HCT116 (cell line): ENCODE data around the gene USP12. TPM values are rescaled to one million over a fixed set of nuclear protein-coding genes. Genes with fewer than 3 reads are reported as not detected.

Source experiments
- ATAC-seq: fragments of 200-7000 bp; cut with Tn5 transposase; 2 replicates; pipeline ENCODE4 v1.9.1; 2020; ENCODE audit warnings: mild to moderate bottlenecking, moderate library complexity
- BruUV-seq: library from RNA; stranded (reverse); fragments of 400-500 nt; replicated peaks from 2 replicates; lab custom pipeline; 2021; lab: Mats Ljungman, UMichigan
- CTCF ChIA-PET: fragments of 300-600 bp; sonication (Branson Sonifier 250); formaldehyde crosslinking; loops from one replicate; lab custom pipeline; 2021; ENCODE audit warnings: antibody characterized with exemption; lab: Charles Lee
- POLR2A ChIA-PET: fragments of 300-600, 350-600 bp; sonication (Branson Sonifier 250); formaldehyde crosslinking; loops from one replicate; lab custom pipeline; 2021; ENCODE audit warnings: antibody characterized with exemption; lab: Charles Lee
- RAD21 ChIA-PET, 2 experiments: fragments of 300-600 bp; sonication (Branson Sonifier 250); formaldehyde crosslinking; loops; one replicate each; lab custom pipeline; 2023; ENCODE audit warnings: low total read pairs in 2 of 2; ENCODE audit not compliant: uncharacterized antibody in 2 of 2, unreplicated experiment in 2 of 2, low non-redundant PET in 1 of 2; lab: Charles Lee
- DNase-seq: peaks from one replicate; pipeline ENCODE4 v3.0.0-alpha.2; 2010; ENCODE audit warnings: low read depth, low spot score
- H2AFZ ChIP-seq: fragments of 200-600 bp; shearing (Covaris generic), sonication (generic); 2 replicates; pipeline ENCODE4 v1.6.1; 2017; ENCODE audit warnings: low read depth, mixed run types, mixed read lengths, antibody characterized with exemption, low read length; ENCODE audit not compliant: poor library complexity, severe bottlenecking
- H3K27ac ChIP-seq: 2 replicates; pipeline ENCODE4 v1.5.1; 2012; ENCODE audit warnings: low read depth, low read length
- H3K27me3 ChIP-seq: fragments of 200-600 bp; sonication (generic); 2 replicates; pipeline ENCODE4 v1.6.1; 2016; ENCODE audit warnings: mixed run types, low read length, mixed read lengths; ENCODE audit not compliant: insufficient read depth
- H3K36me3 ChIP-seq, 2 experiments: fragments of 200-500 bp in 1 of 2; fragments of 200-600 bp in 1 of 2; sonication (Bioruptor generic) in 1 of 2; sonication (generic) in 1 of 2; 2 replicates each; pipeline versions ENCODE4 v1.5.1 to v1.6.1; 2014 to 2016; ENCODE audit warnings: low read length in 2 of 2, inconsistent platforms in 1 of 2, mixed read lengths in 1 of 2, mixed run types in 1 of 2; ENCODE audit not compliant: insufficient read depth in 2 of 2, control insufficient read depth in 1 of 2
- H3K4me1 ChIP-seq, 2 experiments: fragments of 200-600 bp in 1 of 2; sonication (generic) in 1 of 2; 2 replicates each; pipeline versions ENCODE4 v1.5.1 to v1.6.1; 2012 to 2017; ENCODE audit warnings: low read length in 2 of 2, inconsistent platforms in 1 of 2, mild to moderate bottlenecking in 1 of 2, mixed read lengths in 1 of 2, mixed run types in 1 of 2, moderate library complexity in 1 of 2; ENCODE audit not compliant: insufficient read depth in 2 of 2, control insufficient read depth in 1 of 2
- H3K4me2 ChIP-seq: fragments of 200-600 bp; sonication (generic); 2 replicates; pipeline ENCODE4 v1.6.1; 2017; ENCODE audit warnings: mixed run types, low read length, mixed read lengths
- H3K4me3 ChIP-seq, 2 experiments: fragments of 200-600 bp in 1 of 2; sonication (generic) in 1 of 2; replicated peaks in 1 of 2; 2 replicates each; pipeline ENCODE4 v1.5.1; 2011 to 2016; ENCODE audit warnings: low read length in 2 of 2, control low read depth in 1 of 2, low read depth in 1 of 2, mild to moderate bottlenecking in 1 of 2, mixed read lengths in 1 of 2, mixed run types in 1 of 2
- H3K79me2 ChIP-seq: fragments of 200-600 bp; sonication (generic); 2 replicates; pipeline ENCODE4 v1.6.1; 2017; ENCODE audit warnings: mild to moderate bottlenecking, mixed run types, low read length, moderate library complexity, mixed read lengths; ENCODE audit not compliant: insufficient read depth
- H3K9ac ChIP-seq: fragments of 200-600 bp; sonication (generic); 2 replicates; pipeline ENCODE4 v1.6.1; 2016; ENCODE audit warnings: low read length, mixed read lengths
- H3K9me2 ChIP-seq: fragments of 200-600 bp; sonication (generic), shearing (Covaris generic); 2 replicates; pipeline ENCODE4 v1.6.1; 2017; ENCODE audit warnings: mixed run types, mild to moderate bottlenecking, moderate library complexity; ENCODE audit not compliant: insufficient read depth
- H3K9me3 ChIP-seq, 2 experiments: fragments of 200-500 bp in 1 of 2; fragments of 200-600 bp in 1 of 2; sonication (Bioruptor generic) in 1 of 2; sonication (generic) in 1 of 2; 2 replicates each; pipeline ENCODE4 v1.6.1; 2014 to 2017; ENCODE audit warnings: low read length in 2 of 2, mixed read lengths in 2 of 2, inconsistent platforms in 1 of 2, low read depth in 1 of 2, mild to moderate bottlenecking in 1 of 2, mixed run types in 1 of 2, moderate library complexity in 1 of 2; ENCODE audit not compliant: control insufficient read depth in 1 of 2, insufficient read depth in 1 of 2
- H4K20me1 ChIP-seq: fragments of 200-600 bp; sonication (generic), shearing (Covaris generic); 2 replicates; pipeline ENCODE4 v1.6.1; 2017; ENCODE audit warnings: mixed run types, mild to moderate bottlenecking, moderate library complexity; ENCODE audit not compliant: insufficient read depth
- POLR2A ChIP-seq: IDR thresholded peaks from 2 replicates; pipeline ENCODE4 v1.7.0; 2011; ENCODE audit warnings: borderline replicate concordance; ENCODE audit not compliant: insufficient read depth, insufficient read length; ENCODE audit errors: extremely low read depth
- SIN3A ChIP-seq: IDR thresholded peaks from 2 replicates; pipeline ENCODE4 v1.6.1; 2012; ENCODE audit warnings: low read depth
- SRF ChIP-seq: IDR thresholded peaks from 2 replicates; pipeline ENCODE4 v1.6.1; 2012; ENCODE audit warnings: low read depth
- ZNF274 ChIP-seq: fragments of 200-500 bp; sonication (Bioruptor generic); IDR thresholded peaks from 2 replicates; pipeline ENCODE4 v1.6.1; 2014; ENCODE audit warnings: mild to moderate bottlenecking, low read depth, low read length, inconsistent platforms
- intact Hi-C: fragments of 100-400 bp; cut with micrococcal nuclease; formaldehyde crosslinking; loops from 2 replicates; pipeline ENCODE4 v1.10.0; 2022
- total RNA-seq: library from RNA; stranded (reverse); gene quantifications from one replicate; pipeline ENCODE4 v1.2.1, GENCODE V29; 2021; ENCODE audit not compliant: unreplicated experiment
- TF ChIP-seq, protein P1 (sequence below): IDR thresholded peaks from 2 replicates; pipeline ENCODE4 v1.6.1; 2011; ENCODE audit warnings: mild to moderate bottlenecking, low read length, moderate library complexity; ENCODE audit not compliant: insufficient replicate concordance; ENCODE audit errors: extremely low read depth

USP12 gene
- total RNA-seq, 1 experiment from 2014 or later: 28.3 TPM

DNA sequence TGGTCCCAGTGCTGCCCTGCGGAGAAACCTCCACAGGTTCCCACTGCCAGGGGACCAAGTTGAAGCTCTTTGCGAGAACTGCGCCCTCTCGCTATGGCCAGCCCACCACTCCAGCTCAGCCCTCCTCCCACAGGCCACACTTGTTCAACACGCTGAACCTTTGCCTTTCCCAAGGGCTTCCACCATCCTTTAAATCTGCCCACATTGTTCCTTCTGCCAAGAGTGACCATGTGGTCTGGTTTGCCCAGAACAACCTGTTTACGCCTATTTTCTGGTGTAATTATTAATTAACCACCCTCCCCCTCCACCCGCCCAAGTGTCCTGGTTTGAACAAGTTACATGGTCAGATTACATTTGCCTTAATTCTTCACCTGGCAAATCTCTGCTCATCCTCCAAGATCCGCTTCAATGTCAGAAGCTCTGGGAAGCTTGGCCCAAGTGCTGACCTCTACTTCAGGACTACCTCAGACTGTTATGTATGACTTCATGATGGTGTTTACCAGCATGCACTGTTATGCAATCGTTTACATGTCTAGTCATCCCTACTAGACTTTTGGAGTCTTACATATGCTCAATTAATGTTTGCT is 12.0 kb upstream of the USP12 start:
- POLR2A ChIA-PET: interaction anchor here (3.5 kb wide), 1 partner anchor 12 kb away, joined by 11 read pairs; no protein-coding TSS in a partner anchor
- H3K79me2 ChIP-seq: no peaks in the 10 kb centered on the region
- H3K36me3 ChIP-seq: no peaks in the 10 kb centered on the region
- no peak for ATAC-seq
- RAD21 ChIA-PET: interaction anchor here in 1 of 2 experiments (1.2 kb wide), 1 partner anchor 12 kb away, joined by 3 read pairs; no protein-coding TSS in a partner anchor
- no peak for TF ChIP-seq SRF
- TF ChIP-seq SIN3A: no peak
- no peak for TF ChIP-seq ZNF274
- no peak for TF ChIP-seq POLR2A
- TF ChIP-seq, protein P1, sequence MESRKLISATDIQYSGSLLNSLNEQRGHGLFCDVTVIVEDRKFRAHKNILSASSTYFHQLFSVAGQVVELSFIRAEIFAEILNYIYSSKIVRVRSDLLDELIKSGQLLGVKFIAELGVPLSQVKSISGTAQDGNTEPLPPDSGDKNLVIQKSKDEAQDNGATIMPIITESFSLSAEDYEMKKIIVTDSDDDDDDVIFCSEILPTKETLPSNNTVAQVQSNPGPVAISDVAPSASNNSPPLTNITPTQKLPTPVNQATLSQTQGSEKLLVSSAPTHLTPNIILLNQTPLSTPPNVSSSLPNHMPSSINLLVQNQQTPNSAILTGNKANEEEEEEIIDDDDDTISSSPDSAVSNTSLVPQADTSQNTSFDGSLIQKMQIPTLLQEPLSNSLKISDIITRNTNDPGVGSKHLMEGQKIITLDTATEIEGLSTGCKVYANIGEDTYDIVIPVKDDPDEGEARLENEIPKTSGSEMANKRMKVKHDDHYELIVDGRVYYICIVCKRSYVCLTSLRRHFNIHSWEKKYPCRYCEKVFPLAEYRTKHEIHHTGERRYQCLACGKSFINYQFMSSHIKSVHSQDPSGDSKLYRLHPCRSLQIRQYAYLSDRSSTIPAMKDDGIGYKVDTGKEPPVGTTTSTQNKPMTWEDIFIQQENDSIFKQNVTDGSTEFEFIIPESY: no peak
- no peaks in the 10 kb centered on the region for H4K20me1 ChIP-seq
- no TSS peak for BruUV-seq
- 0 out of 4 replicates have a peak overlapping the region, but pooled peaks of 1 of the 2 experiments have one; percentile 39 for H3K4me3 ChIP-seq
- peak overlapping the region; percentile 76 for H3K4me2 ChIP-seq
- CTCF ChIA-PET: interaction anchor here (2.0 kb wide), 1 partner anchor 11 kb away, joined by 6 read pairs; no protein-coding TSS in a partner anchor
- 0 out of 2 replicates have a peak overlapping the region, but pooled peaks have one; percentile 39 for H3K9ac ChIP-seq
- DNase-seq: no peak
- H3K27me3 ChIP-seq: no peaks in the 10 kb centered on the region
- H3K27ac ChIP-seq: no peak overlapping the region
- peak overlapping the region; percentile 57 for H2AFZ ChIP-seq
- no peaks in the 10 kb centered on the region for H3K9me2 ChIP-seq
- no peaks in the 10 kb centered on the region for H3K9me3 ChIP-seq
- intact Hi-C loops: no loop called here
- H3K4me1 ChIP-seq: peaks cover 7 to 40% of the 10 kb centered on the region in 2 experiments; a peak in 3 of 4 replicates
